Fibroblast of skin of right biceps (primary cell): ENCODE measurements around the gene NRAS.
A peak's percentile ranks its signal among the peaks of the same experiment; 100 is the strongest.
"Not testable (repeated sequence)": the region's sequence is repeated elsewhere in the genome, so short reads cannot be mapped to it uniquely, and the experiment has no call there.

Experiments used
- DNase-seq: peaks from one replicate; pipeline ENCODE4 v3.0.0-alpha.2; 2013

NRAS gene

GRCh38 chr1:114716304-114717170 lies at the start of gene NRAS:
Gene NRAS (minus strand): TSS chr1:114716771. CDS start chr1:114716160, 611 bp downstream.
- peak; percentile 93 for DNase-seq

GRCh38 chr1:114764689-114765088 lies 48.1 kb upstream of the NRAS start:
- no peak for DNase-seq

GRCh38 chr1:114758256-114758832 lies 41.8 kb upstream of the NRAS start:
- DNase-seq: peak; percentile 54

DNA sequence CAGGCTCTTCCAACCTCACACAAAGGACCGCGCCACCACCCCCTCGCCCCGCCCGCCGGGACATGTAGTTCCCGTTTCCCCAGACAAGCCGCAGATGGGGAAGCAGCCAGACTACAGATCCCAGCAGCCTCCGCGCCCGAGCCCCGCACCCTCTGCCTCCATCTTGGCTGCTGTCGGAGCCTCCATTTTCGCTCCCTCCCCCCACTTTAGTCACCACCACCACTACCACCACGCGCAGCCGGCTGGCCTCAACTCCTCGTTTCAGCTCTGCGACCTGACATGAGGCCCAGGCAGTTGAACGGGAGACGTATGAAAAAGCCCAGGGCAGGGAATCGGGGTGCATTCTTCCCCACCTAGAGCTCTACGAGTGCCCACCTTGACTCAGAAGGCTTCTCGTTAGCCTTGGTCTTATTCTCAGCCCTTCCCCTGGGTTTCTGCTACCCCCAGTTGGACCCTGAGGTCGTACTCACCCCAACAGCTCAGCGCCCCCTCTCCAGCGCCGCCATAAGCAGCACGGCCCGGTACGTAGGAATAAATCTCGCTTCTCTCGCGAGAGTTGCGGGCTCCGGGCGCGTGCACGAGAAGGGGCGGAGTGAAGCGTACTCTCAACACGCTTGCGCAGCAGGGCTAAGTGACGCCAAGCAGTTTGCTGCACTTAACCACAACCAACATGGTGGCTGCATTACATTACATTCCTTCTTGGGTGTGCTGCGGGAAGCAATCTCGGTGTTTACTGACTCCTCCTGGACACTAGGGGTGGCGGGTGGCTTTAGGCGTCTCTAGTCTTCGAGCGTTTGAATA lies 41.1 kb upstream of the NRAS start, which contains the start of gene CSDE1:
Gene CSDE1, minus strand, starts transcription at position 530 of the 801 bp plus-strand sequence. CDS start 18,094 bp downstream, outside the sequence.
- DNase-seq: peak; percentile 99

DNA sequence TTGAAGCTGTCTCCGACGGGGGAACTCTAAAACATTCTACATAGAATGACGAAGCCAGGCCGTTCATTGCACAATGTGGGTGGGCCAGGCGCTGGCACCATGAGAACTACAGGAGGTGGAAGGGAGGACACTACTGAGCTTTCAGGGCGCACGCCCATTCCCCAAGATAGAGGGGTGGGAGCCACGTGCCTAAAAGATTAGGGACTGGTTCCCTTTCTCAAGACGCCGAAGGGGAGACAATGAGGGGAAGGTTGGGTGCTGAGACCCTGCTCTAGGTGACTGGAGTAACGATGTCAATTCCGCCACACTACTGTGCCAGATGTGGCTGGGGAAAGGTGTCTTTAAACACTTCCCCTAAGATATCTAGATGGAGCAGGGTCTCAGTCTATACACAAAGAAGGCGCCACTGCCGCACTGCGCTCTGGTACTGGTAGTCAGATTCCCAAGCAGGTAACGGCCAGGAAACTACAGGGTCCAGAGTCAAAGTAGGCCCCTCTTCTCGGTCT lies 40.4 kb upstream of the NRAS start:
- DNase-seq: peak; percentile 57

GRCh38 chr1:114756009-114756892 lies 39.7 kb upstream of the NRAS start:
- DNase-seq: no peak

DNA sequence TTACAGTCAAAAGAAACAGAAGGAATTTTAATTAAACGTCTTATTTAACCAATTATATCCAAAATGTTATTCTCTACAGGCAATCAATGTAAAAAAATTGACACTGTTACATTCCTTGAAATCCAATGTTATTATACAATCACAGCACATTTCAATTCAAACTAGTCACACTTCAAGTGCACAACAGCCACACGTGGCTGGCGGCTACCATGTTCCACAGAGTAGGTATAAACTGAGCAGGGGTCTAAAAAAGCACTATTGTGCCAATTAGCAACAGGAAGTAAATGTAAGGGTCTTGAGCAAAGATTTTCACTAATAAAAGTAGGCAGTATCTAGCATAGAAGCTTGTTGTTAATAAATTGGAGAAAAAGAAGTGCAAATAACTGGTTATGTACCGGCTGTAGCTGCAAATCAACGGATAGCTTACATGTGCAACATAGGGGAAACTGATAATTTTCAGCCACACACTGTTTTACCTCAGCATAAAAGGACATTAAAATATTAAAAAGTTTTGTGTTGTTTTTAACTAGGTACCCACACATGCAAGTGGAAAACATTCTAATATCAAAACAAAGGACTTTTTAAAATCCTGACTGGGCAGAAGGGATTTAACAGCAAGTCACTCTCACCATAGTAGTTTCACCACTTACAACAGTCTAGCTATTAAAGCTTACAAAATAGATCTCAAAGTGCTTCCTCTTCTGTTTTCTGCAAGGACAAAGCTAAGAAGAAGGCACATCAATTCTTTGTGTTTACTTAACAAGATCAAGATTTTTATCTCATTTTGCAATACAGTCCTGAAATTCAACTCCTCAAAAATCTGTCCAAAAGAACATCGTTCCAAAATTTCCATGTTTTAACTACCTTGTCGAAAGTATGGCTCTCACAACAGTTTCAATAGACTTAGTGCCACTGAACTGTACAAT lies 38.7 kb upstream of the NRAS start:
- DNase-seq: peak; percentile 21

DNA sequence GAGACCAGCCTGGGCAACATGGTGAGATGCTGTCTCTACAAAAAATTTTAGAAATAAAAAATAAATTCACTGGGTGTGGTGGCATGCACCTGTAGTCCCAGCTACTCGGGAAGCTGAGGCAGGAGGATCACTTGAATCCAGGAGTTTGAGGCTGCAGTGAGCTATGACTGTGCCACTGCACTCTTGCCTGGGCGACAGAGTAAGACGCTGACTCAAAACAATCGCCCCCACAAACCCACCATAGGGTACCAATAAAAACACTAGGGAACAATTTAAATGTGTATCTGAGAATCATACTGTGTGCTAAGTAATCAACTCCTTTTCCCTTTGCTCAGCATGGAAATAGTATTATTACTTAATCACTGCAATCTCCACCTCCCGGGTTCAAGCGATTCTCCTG lies 37.1 kb upstream of the NRAS start:
- DNase-seq: not testable (repeated sequence)

DNA sequence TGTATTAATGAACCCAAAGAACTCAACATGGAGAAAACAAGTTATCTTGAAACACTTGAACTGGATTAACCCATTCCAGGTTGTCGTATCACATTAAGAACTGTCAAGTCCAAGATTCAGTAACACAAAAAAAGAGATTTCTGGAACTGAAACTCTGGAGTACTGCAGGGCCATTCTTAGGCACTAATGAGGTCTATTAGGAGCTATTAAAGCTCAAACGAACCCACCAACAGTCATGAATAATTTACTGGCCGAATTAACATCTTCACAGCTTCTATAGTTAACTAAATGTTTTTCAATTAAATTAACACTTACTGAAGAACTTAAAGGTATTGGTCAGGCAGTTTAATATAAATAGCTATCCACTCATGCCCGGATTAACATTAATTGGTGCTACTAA lies 36.6 kb upstream of the NRAS start:
- DNase-seq: no peak

DNA sequence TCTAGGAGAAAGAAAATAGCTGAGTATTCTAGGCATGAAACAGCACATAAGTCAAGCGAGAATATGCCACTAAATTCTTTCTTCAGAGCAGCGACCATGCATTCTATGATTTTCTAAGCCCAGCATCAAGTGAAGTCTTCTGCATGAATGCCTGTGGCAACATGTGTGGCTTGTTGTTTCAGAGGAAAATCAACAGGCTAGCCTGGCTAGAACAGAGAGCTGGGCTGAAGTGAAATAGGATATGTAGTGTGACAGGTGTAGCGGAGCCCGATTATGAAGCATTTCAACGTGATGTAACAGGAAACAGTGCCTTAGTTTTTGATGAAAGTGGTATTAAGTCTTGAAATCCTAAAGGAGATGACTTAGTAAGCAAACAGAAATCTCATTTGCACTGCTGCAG lies 34.2 kb upstream of the NRAS start:
- no peak for DNase-seq

DNA sequence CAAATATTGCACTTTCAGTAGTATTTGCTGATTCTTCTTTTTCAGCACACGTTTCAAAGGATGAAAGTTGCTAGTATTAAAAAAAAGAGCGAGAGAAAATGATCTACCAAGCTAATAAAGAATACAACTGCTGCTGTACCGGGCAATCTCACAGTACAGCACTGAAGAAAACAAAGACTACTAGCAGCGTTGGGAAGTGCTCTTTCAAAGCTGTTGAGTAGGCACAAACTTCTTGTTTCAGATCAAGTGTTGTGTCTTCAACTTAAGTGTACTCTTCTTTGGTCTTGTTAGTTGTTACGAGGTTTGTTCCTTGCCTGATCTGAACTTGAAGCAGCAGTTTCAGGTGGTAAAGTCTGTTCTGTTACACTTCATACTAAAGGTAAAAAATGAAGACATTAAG lies 33.3 kb upstream of the NRAS start:
- DNase-seq: no peak

GRCh38 chr1:114746450-114747121 lies 30.0 kb upstream of the NRAS start:
- DNase-seq: no peak

- peak; percentile 51 for DNase-seq
Measured at GRCh38 chr1:114745291-114745690, 28.7 kb upstream of the NRAS start.

- no peak for DNase-seq
Measured at GRCh38 chr1:114741963-114742746, 25.6 kb upstream of the NRAS start.

DNA sequence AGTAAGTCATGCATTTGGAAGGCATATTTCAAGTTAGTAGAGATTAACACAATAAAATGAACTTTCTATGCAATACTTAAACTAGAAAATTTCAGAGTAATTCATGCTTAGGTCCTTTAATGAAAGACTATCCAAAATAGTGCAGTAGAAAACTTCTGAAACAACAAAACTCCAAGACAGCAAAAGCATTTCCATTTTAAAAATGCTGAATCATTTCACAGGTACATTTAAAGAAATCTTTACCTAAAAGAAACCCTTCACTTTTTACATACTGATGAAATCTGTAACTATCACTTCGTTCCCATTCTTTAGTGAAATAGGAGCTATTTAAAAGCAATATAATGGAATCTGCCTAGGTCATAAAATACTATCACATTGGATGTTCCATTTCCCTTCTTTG lies 23.8 kb upstream of the NRAS start:
- DNase-seq: no peak

GRCh38 chr1:114737314-114737849 lies 20.8 kb upstream of the NRAS start:
- no peak for DNase-seq

GRCh38 chr1:114735479-114735878 lies 18.9 kb upstream of the NRAS start:
- DNase-seq: no peak

DNA sequence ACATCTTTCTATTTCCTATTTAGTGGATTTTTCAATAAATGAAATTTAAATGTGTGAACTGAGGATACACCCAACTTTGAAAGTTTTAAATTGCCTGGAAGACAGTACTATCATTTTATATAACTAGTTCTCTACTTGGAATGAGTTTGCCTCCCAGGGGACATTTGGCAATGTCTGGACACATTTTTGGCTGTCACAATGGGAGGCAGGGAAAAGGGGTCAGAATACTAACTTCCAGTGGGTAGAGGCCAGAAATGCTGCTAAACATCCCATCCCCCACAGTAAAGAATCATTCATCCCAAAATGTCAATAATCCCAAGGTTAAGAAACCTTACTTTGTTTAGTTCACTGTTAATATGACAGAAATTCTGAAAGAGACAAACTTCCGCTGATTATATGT lies 13.2 kb upstream of the NRAS start:
- no peak for DNase-seq

GRCh38 chr1:114728553-114728952 lies 12.0 kb upstream of the NRAS start:
- no peak for DNase-seq
